ENCODE measurements around the gene AMBRA1.

The AMBRA1 gene

DNA sequence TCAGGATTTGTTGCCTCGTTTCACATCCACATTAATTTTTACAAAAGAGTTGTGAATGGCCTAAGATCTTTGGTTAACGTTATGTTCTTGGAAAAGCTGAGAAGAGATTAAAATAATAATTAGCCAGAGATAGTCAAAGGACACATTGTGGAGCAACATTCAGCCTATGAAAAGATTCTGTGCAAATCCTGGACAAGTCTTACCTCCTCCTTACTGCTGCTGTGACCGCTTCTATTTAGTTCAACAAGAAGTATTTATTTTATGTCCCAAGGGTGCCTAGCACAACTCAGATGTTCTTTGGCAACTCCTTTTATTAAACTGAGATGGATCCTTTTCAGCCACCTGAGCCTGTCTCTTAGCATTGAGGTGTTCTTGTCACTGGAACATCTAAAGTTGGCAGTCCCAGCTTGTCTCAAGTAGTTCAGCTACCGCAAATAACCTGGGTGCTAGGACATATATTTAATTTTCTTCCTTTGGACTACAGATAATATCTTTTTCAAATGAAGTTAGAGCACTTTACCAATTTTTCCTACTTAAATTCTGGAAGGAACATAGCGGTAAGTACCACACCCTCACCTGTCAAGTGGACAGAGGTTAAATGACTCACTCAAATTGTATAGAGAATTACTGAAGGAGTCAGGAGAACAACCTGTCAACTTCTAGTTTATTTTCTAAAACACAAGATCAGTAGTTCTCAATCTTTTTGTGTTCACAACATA, 121.7 kb downstream of the AMBRA1 start:
- DNase-seq = no peak

GRCh38 chr11:46469926-46470325, 123.9 kb downstream of the AMBRA1 start:
- DNase-seq = no peak

- DNase-seq = no peak
Measured at GRCh38 chr11:46465683-46466082, 128.1 kb downstream of the AMBRA1 start.

- DNase-seq = no peak
Measured at GRCh38 chr11:46463701-46464421, 130.0 kb downstream of the AMBRA1 start.

GRCh38 chr11:46461461-46461927, 132.3 kb downstream of the AMBRA1 start:
- no peak for DNase-seq

GRCh38 chr11:46458491-46458890, 135.3 kb downstream of the AMBRA1 start:
- no peak for DNase-seq

- no peak for DNase-seq
Measured at GRCh38 chr11:46457659-46458424, 136.0 kb downstream of the AMBRA1 start.

- no peak for DNase-seq
Measured at GRCh38 chr11:46457021-46457420, 136.8 kb downstream of the AMBRA1 start.

DNA sequence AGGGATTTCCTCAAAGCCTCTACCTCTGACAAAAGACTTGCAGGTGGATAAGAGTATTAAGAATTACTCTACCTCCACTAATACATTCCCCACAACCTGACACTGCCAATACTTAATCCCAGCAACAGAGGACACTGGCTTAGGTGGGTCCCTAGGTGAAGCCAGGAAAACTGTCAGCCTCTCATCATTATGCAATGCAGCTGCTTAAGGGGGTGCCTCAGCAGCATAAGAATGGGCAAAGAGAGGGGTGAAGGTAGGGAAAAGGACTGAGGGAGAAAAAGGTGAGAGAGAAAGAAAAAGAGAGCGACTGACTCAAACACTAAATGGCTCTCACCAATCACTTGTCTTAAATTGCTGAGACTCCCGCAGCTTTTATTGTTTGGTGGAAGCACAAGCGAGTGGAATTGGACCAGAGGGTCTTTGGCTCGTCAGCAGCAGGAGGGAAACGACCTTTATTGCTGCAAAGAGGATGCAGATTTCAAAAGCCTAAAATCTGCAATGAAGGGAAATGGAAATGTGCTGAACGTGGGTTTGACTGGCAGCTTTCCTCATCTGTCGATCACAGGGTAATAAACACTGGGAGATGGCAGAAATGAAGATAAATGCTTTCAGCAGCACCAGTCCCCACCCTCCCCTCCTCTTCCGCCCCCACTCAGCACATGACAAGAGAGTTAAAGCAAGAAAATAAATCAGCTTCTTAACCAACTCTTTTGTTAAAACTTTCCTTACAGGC, 137.4 kb downstream of the AMBRA1 start:
- no peak for DNase-seq

DNA sequence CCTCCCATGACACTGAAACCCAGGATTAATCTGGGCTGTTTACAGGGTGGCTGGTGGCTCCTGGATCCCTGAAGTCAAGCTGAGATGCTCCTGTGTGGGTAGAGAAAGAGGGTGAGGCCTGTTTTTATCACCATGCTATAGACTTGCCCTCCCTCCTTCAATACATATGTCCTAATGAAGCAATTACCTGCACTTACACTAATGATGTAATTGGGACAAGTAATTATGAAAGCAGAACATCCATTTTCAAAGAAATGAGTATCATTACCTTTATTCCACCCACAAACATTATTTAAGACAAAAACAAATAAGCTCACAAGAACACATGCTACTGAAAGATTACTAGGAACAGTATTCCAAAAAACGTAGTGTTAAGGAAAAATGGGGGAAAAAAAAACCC, 138.0 kb downstream of the AMBRA1 start:
- DNase-seq = peak; percentile 31

DNA sequence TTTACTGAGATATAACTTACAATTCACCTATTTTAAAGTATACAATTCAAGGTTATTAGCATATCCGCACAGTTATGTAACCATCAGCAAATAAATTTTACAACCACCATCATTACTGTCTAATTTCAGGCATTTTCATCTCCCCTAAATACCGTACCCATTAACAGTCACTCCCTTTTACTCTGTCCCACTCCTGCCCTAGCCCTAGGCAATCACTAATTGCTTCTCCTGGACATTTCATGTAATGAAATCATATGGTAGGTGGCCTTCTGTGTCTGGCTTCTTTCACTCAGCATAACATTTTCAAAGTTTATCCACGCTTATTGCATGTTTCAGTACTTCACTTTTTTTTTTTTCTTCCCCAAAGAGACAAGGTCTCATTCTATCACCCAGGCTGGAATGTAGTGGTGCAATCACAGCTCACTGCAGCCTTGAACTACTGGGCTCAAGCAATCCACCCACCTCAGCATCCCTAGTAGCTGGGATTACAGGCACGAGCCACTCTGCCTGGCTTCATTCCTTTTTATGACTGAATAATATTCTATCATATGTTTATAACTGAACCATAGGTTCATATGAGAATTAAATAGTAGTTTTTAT, 140.8 kb downstream of the AMBRA1 start:
- no peak for DNase-seq

DNA sequence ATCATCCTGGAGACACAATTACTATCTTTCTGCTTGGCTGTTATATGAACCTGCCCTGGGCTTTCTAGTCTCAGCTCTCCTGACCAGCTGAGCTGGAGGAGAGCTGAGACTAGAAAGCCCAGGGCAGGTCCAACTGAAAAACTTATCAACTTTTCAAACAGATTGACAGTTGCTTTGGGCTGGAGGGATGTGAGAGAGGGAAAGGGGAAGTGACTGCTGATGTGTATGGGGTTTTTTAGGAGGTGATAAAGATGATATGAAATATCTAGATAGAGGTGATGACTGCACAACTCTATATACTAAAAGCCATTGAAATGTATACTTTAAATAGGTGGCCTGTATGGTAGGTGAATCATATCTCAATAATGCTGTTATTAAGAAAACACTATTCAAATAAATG, 142.1 kb downstream of the AMBRA1 start:
- no peak for DNase-seq

DNA sequence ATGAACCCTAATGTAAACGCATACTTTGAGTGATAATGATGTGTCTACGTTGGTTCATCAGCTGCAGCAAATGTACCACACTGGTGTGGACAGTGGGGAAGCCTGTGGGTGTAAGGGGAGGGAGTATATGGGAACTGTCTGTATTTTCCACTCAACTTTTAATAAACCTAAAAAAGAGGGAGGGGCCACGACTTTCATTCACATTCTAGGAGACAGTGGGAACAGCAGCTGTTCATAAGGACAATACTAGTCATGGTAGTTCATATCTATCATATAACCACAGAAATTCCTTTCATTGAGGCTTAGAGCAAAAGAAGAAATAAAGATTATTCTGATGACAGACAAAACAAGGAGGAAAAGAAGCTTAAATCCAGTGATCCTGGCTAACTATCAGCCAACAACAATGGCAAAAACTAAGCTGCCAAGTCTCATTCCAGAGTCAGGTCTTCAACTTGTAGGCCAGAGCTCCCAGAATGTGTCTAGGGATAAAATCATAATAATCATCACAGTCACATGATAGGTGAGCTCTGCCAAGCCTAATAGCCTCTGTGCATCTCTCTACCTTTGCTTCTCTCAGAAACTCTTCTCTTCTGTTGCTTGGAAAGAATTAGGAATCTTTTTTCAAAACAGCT, 142.9 kb downstream of the AMBRA1 start:
- peak; percentile 13 for DNase-seq

DNA sequence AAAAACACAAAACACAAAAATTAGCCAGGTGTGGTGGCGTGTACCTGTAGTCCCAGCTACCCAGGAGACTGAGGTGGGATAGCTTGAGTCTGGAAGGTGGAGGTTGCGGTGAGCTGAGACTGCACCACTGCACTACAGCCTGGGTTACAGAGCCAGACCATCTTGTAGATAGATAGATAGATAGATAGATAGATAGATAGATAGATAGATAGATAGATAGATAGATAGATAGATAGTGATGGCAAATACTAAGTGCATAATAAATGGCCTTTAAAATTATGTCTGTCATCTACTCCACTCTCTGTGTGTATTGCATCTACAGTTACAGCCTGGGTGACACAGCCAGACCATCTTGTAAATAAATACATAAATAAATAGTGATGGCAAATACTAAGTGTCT, 146.3 kb downstream of the AMBRA1 start:
- no peak for DNase-seq

DNA sequence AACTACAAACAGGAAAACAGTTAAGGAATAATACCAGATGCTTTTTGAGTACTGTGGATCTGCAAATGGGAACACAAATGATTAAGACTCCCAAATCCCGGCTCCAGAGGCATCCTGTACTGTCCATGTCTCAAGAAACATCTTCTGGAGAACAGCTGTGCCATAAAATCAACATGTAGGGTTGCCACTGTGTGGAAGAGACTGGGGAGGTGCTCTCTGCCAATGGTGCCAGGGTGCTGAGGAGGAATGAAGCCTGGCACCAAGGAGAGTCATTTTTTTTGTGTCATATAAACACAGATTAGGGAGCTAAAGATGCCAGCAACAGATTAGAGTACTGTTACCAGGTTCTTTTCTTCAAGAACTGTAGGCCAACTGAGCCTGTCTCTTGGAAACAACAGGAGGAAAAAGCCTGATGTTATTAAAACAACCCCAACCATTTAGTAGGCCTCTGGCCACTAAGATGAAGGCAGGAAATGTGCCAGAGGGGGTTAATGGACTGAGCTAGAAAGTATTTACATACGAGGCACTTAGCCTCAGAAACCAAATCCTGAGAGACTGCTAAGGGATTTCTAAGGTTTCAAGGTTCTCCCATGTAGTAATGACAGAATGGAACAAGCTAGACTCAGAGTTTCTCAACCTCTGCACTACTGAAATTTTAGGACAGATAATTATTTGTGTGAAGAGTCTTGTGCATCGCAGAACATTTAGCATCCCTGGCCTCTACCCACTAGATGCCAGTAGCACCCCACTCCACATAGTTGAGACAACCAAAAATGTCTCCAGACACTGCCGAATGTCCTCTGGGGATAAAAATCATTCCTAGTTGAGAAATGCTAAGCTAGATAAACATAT, 147.7 kb downstream of the AMBRA1 start:
- no peak for DNase-seq

GRCh38 chr11:46445192-46445919, 148.5 kb downstream of the AMBRA1 start:
- no peak for DNase-seq

DNA sequence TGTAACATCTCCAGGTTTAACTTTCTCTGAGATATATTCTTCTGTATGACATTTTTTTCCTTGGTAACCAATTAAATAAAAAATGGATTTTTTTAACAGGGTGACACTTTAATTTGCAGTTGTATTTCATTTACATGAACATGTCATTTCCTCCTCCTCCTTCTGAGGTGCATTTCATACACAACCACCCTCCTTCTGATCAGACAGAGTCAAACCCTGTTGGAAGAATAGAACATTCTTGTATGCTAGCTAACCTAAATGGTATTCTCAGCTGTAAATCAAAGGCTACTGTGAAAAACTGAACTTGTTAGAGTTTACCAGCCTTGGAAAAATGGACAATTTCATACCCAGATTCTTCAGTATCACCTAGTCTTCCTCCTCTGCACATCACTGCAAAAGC, 149.5 kb downstream of the AMBRA1 start:
- DNase-seq = no peak

DNA sequence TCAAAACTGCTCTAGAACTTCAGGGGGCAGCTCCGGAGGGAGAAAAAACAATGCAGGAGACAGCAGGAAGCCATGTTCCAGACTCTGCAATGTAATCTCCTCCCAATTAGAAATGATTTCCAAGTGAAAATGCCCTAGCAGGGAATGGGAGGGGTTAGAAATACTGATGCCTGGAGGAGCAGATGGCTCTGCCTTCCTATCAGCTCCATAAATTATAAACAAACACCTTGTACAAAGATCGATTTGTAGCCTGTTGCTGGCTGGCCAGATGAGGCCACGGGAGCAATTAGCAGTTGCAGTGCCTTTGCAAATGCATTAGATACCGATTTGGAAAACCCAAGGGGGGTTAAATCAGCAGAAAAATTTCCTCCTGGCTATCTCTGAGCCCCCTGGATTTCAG, 155.6 kb downstream of the AMBRA1 start:
- DNase-seq = no peak

DNA sequence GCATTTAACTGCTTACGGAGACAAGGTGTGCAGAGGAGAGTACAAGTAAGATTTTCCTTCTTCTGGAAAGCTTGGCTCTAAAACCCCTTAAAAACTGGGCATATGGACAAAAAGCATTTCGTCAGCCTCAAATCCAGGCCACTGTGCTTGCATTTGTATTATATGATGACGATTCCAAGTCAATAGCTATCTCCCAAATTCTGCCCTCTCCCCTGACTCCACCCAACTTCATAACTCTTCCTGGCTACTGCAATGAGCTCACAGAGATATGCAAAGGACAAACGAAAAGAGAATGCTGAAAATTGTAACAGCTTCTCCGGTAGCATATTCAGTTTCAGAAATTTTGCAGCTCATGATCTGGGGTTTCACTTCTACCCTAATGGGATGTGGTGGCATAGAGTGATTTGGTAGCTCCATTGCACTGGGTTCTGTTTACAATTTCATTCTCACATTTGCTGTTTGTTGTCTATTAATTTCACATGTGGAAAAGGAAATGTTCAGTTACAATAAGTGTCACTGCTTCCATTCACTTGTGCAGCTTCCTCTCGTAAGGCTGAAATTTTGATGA, 156.6 kb downstream of the AMBRA1 start:
- no peak for DNase-seq

- DNase-seq = no peak
Measured at GRCh38 chr11:46436113-46436512, 157.7 kb downstream of the AMBRA1 start.

All from NCI-H1105 treated with DMSO at 0.1 percent for 48 hours (cell line).